ENCODE data around the gene SRD5A1. TPM values are rescaled to one million over a fixed set of nuclear protein-coding genes. Genes with fewer than 3 reads are reported as not detected.

SRD5A1 gene
- total RNA-seq, 1 donor from 2014 or later = 16.2 TPM

GRCh38 chr5:6719896-6720560 is 86.8 kb downstream of the SRD5A1 start:
- H3K79me2 ChIP-seq (ENCODE audit: low read depth) = peaks cover 100% of the 10 kb centered on the region
- Mint-ChIP-seq H3K27me3 (ENCODE audit: insufficient read depth, low read depth) (no peaks in the 10 kb centered on the region), H3K27ac (no peak overlapping the region), H3K4me1 (peaks cover 89% of the 10 kb centered on the region), H3K9me3 (no peaks in the 10 kb centered on the region), H3K4me3 (no peak overlapping the region), H3K36me3 (peaks cover 28% of the 10 kb centered on the region)
- H3K4me2 ChIP-seq = no peak overlapping the region
- no peak overlapping the region for H3K4me3 ChIP-seq
- H3K4me1 ChIP-seq = peaks cover 20% of the 10 kb centered on the region
- H3K27ac ChIP-seq = no peak overlapping the region
- no peak for TF ChIP-seq EZH2phosphoT487 (IDR thresholded peaks at IDR 0.05)
- TF ChIP-seq CTCF (IDR thresholded peaks at IDR 0.05) = no peak
- TF ChIP-seq EZH2 (IDR thresholded peaks at IDR 0.05) = no peak
- no peaks in the 10 kb centered on the region for H3F3A ChIP-seq (ENCODE audit: low read depth)
- H3K27me3 ChIP-seq = no peaks in the 10 kb centered on the region
- no peaks in the 10 kb centered on the region for H3K36me3 ChIP-seq
- H3K9ac ChIP-seq = no peak overlapping the region
- peaks cover 100% of the 10 kb centered on the region for H4K20me1 ChIP-seq (ENCODE audit: low read depth)
- no peaks in the 10 kb centered on the region for H3K9me3 ChIP-seq (ENCODE audit: low read depth)
- no peak overlapping the region for H2AFZ ChIP-seq (replicated peaks)
- DNase-seq (ENCODE audit: low spot score) = no peak

- no peak overlapping the region for H3K27ac Mint-ChIP-seq
- Histone ChIP-seq H4K20me1 (ENCODE audit: low read depth) (peaks cover 100% of the 10 kb centered on the region), H3K4me3 (no peak overlapping the region), H3K4me2 (no peak overlapping the region), H3K9ac (no peak overlapping the region), H3F3A (ENCODE audit: low read depth) (no peaks in the 10 kb centered on the region), H3K36me3 (no peaks in the 10 kb centered on the region), H3K27ac (no peak overlapping the region), H3K9me3 (ENCODE audit: low read depth) (no peaks in the 10 kb centered on the region), H2AFZ (replicated peaks) (no peak overlapping the region), H3K27me3 (no peaks in the 10 kb centered on the region), H3K4me1 (peaks cover 15% of the 10 kb centered on the region), H3K79me2 (ENCODE audit: low read depth) (peaks cover 100% of the 10 kb centered on the region)
- H3K9me3 Mint-ChIP-seq = no peaks in the 10 kb centered on the region
- H3K4me3 Mint-ChIP-seq = no peak overlapping the region
- TF ChIP-seq EZH2 (IDR thresholded peaks at IDR 0.05) (no peak), CTCF (IDR thresholded peaks at IDR 0.05) (no peak), EZH2phosphoT487 (IDR thresholded peaks at IDR 0.05) (no peak)
- H3K27me3 Mint-ChIP-seq (ENCODE audit: insufficient read depth, low read depth) = no peaks in the 10 kb centered on the region
- peaks cover 87% of the 10 kb centered on the region for H3K4me1 Mint-ChIP-seq
- no peak for DNase-seq (ENCODE audit: low spot score)
- peaks cover 28% of the 10 kb centered on the region for H3K36me3 Mint-ChIP-seq
Observed at GRCh38 chr5:6720561-6720921, 87.3 kb downstream of the SRD5A1 start.

- peaks cover 31% of the 10 kb centered on the region for H3K36me3 Mint-ChIP-seq
- H4K20me1 ChIP-seq (ENCODE audit: low read depth) = peaks cover 100% of the 10 kb centered on the region
- H3K27me3 Mint-ChIP-seq (ENCODE audit: insufficient read depth, low read depth) = no peaks in the 10 kb centered on the region
- no peak overlapping the region for H2AFZ ChIP-seq (replicated peaks)
- no peak overlapping the region for H3K4me3 Mint-ChIP-seq
- no peaks in the 10 kb centered on the region for H3K27me3 ChIP-seq
- H3K4me1 Mint-ChIP-seq = peaks cover 85% of the 10 kb centered on the region
- no peaks in the 10 kb centered on the region for H3F3A ChIP-seq (ENCODE audit: low read depth)
- no peak for TF ChIP-seq EZH2 (IDR thresholded peaks at IDR 0.05)
- H3K9ac ChIP-seq = no peak overlapping the region
- no peaks in the 10 kb centered on the region for H3K9me3 Mint-ChIP-seq
- DNase-seq (ENCODE audit: low spot score) = no peak
- H3K4me2 ChIP-seq = no peak overlapping the region
- peaks cover 6% of the 10 kb centered on the region for H3K4me1 ChIP-seq
- H3K27ac Mint-ChIP-seq = no peak overlapping the region
- H3K9me3 ChIP-seq (ENCODE audit: low read depth) = no peaks in the 10 kb centered on the region
- no peak overlapping the region for H3K4me3 ChIP-seq
- no peak overlapping the region for H3K27ac ChIP-seq
- no peaks in the 10 kb centered on the region for H3K36me3 ChIP-seq
- peaks cover 100% of the 10 kb centered on the region for H3K79me2 ChIP-seq (ENCODE audit: low read depth)
Observed at GRCh38 chr5:6721442-6721841, 88.2 kb downstream of the SRD5A1 start.

- Histone ChIP-seq H3F3A (ENCODE audit: low read depth) (no peaks in the 10 kb centered on the region), H3K79me2 (ENCODE audit: low read depth) (peaks cover 100% of the 10 kb centered on the region), H3K4me3 (no peak overlapping the region), H3K27me3 (no peaks in the 10 kb centered on the region), H3K4me2 (no peak overlapping the region), H3K9ac (no peak overlapping the region), H4K20me1 (ENCODE audit: low read depth) (peaks cover 100% of the 10 kb centered on the region), H3K36me3 (no peaks in the 10 kb centered on the region), H3K4me1 (peaks cover 4% of the 10 kb centered on the region), H3K27ac (no peak overlapping the region), H3K9me3 (ENCODE audit: low read depth) (no peaks in the 10 kb centered on the region), H2AFZ (replicated peaks) (no peak overlapping the region)
- H3K27ac Mint-ChIP-seq = no peak overlapping the region
- H3K9me3 Mint-ChIP-seq = no peaks in the 10 kb centered on the region
- H3K27me3 Mint-ChIP-seq (ENCODE audit: insufficient read depth, low read depth) = no peaks in the 10 kb centered on the region
- no peak for TF ChIP-seq CTCF (IDR thresholded peaks at IDR 0.05)
- no peak for TF ChIP-seq EZH2phosphoT487 (IDR thresholded peaks at IDR 0.05)
- no peak for TF ChIP-seq EZH2 (IDR thresholded peaks at IDR 0.05)
- no peak for DNase-seq (ENCODE audit: low spot score)
- H3K36me3 Mint-ChIP-seq = peaks cover 30% of the 10 kb centered on the region
- H3K4me3 Mint-ChIP-seq = no peak overlapping the region
- H3K4me1 Mint-ChIP-seq = peaks cover 86% of the 10 kb centered on the region
Observed at GRCh38 chr5:6722015-6722414, 88.8 kb downstream of the SRD5A1 start.

All from neural progenitor cell (in vitro differentiated cells).